ENCODE results near the gene LSAMP. TPM values are rescaled to one million over a fixed set of nuclear protein-coding genes. Genes with fewer than 3 reads are reported as not detected.

The LSAMP gene
- polyA plus RNA-seq, 1 of the 3 experiments (the other 2 are of a cell fraction), result 6.6 TPM

DNA sequence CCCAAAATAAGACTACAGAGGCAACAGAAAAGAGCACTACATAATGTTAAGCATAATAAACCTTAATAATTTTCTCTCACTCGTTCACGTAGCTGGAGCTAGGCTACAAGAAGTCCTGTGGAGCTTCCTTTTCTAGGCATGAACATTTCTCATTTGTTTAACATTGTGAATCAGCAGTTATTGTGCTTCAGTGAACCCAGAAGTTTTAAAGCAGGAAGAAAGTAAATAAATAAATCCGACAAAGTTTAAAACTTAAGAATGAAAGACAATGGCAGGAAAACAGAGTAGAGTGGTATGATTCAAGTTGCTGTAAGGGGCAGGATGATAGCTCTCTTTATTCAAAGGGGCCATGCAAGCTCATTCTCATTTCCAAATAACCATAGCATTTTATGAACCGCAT, 191.8 kb downstream of the LSAMP start:
- ChIA-PET POLR2A (no interaction called here), CTCF (no interaction called here)
- 61% methylated on average over 4 of the region's 4 CpGs for WGBS (ENCODE audit: low lambda C conversion rate)
- H3K27ac ChIP-seq (ENCODE audit: low read depth in 2 of 2, low read length in 1 of 2), result no peak overlapping the region
- H3K9ac ChIP-seq, result no peak overlapping the region
- no peak overlapping the region for H3K4me3 ChIP-seq (ENCODE audit: low read depth in 2 of 2, low read length in 1 of 2)
- H4K20me1 ChIP-seq (ENCODE audit: insufficient read depth), result no peaks in the 10 kb centered on the region
- no peak overlapping the region for H3K4me2 ChIP-seq
- H3K36me3 ChIP-seq (replicated peaks in 1 of 2; ENCODE audit: control insufficient read depth in 1 of 2, insufficient read depth in 2 of 2, low read length in 1 of 2), result no peaks in the 10 kb centered on the region
- no peaks in the 10 kb centered on the region for H3K79me2 ChIP-seq (ENCODE audit: insufficient read depth)
- H3F3A ChIP-seq (replicated peaks; ENCODE audit: insufficient read depth), result peaks cover 10% of the 10 kb centered on the region
- TF ChIP-seq, protein P1, sequence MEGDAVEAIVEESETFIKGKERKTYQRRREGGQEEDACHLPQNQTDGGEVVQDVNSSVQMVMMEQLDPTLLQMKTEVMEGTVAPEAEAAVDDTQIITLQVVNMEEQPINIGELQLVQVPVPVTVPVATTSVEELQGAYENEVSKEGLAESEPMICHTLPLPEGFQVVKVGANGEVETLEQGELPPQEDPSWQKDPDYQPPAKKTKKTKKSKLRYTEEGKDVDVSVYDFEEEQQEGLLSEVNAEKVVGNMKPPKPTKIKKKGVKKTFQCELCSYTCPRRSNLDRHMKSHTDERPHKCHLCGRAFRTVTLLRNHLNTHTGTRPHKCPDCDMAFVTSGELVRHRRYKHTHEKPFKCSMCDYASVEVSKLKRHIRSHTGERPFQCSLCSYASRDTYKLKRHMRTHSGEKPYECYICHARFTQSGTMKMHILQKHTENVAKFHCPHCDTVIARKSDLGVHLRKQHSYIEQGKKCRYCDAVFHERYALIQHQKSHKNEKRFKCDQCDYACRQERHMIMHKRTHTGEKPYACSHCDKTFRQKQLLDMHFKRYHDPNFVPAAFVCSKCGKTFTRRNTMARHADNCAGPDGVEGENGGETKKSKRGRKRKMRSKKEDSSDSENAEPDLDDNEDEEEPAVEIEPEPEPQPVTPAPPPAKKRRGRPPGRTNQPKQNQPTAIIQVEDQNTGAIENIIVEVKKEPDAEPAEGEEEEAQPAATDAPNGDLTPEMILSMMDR (IDR thresholded peaks at IDR 0.05), result no peak
- TF ChIP-seq GABPA (IDR thresholded peaks at IDR 0.05; ENCODE audit: low read depth) (no peak), SIN3A (IDR thresholded peaks at IDR 0.05; ENCODE audit: borderline replicate concordance, low read depth, low read length) (no peak), FOXM1 (IDR thresholded peaks at IDR 0.05; ENCODE audit: low read depth) (no peak), ELF1 (IDR thresholded peaks at IDR 0.05) (no peak), EZH2phosphoT487 (IDR thresholded peaks at IDR 0.05; ENCODE audit: borderline replicate concordance, low read depth) (no peak), MEF2A (IDR thresholded peaks at IDR 0.05; ENCODE audit: borderline replicate concordance, low read depth) (no peak), TEAD4 (IDR thresholded peaks at IDR 0.05; ENCODE audit: borderline replicate concordance, insufficient read depth) (no peak), FOSL2 (IDR thresholded peaks at IDR 0.05; ENCODE audit: borderline replicate concordance, low read depth) (no peak), RCOR1 (IDR thresholded peaks at IDR 0.05; ENCODE audit: low read length) (no peak), CHD2 (IDR thresholded peaks at IDR 0.05; ENCODE audit: low read length, partially characterized antibody) (no peak), EP300 (IDR thresholded peaks at IDR 0.05; ENCODE audit: borderline replicate concordance in 1 of 2, low read depth in 1 of 2, low read length in 1 of 2) (no peak)
- TF ChIP-seq, protein P2, sequence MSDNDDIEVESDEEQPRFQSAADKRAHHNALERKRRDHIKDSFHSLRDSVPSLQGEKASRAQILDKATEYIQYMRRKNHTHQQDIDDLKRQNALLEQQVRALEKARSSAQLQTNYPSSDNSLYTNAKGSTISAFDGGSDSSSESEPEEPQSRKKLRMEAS (IDR thresholded peaks at IDR 0.05; ENCODE audit: low read depth), result no peak
- TF ChIP-seq, protein P3, sequence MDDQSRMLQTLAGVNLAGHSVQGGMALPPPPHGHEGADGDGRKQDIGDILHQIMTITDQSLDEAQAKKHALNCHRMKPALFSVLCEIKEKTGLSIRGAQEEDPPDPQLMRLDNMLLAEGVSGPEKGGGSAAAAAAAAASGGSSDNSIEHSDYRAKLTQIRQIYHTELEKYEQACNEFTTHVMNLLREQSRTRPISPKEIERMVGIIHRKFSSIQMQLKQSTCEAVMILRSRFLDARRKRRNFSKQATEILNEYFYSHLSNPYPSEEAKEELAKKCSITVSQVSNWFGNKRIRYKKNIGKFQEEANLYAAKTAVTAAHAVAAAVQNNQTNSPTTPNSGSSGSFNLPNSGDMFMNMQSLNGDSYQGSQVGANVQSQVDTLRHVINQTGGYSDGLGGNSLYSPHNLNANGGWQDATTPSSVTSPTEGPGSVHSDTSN (IDR thresholded peaks at IDR 0.05), result no peak
- TF ChIP-seq, protein P4, sequence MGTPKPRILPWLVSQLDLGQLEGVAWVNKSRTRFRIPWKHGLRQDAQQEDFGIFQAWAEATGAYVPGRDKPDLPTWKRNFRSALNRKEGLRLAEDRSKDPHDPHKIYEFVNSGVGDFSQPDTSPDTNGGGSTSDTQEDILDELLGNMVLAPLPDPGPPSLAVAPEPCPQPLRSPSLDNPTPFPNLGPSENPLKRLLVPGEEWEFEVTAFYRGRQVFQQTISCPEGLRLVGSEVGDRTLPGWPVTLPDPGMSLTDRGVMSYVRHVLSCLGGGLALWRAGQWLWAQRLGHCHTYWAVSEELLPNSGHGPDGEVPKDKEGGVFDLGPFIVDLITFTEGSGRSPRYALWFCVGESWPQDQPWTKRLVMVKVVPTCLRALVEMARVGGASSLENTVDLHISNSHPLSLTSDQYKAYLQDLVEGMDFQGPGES (IDR thresholded peaks at IDR 0.05; ENCODE audit: low read depth, low read length), result no peak
- TF ChIP-seq, protein P5, sequence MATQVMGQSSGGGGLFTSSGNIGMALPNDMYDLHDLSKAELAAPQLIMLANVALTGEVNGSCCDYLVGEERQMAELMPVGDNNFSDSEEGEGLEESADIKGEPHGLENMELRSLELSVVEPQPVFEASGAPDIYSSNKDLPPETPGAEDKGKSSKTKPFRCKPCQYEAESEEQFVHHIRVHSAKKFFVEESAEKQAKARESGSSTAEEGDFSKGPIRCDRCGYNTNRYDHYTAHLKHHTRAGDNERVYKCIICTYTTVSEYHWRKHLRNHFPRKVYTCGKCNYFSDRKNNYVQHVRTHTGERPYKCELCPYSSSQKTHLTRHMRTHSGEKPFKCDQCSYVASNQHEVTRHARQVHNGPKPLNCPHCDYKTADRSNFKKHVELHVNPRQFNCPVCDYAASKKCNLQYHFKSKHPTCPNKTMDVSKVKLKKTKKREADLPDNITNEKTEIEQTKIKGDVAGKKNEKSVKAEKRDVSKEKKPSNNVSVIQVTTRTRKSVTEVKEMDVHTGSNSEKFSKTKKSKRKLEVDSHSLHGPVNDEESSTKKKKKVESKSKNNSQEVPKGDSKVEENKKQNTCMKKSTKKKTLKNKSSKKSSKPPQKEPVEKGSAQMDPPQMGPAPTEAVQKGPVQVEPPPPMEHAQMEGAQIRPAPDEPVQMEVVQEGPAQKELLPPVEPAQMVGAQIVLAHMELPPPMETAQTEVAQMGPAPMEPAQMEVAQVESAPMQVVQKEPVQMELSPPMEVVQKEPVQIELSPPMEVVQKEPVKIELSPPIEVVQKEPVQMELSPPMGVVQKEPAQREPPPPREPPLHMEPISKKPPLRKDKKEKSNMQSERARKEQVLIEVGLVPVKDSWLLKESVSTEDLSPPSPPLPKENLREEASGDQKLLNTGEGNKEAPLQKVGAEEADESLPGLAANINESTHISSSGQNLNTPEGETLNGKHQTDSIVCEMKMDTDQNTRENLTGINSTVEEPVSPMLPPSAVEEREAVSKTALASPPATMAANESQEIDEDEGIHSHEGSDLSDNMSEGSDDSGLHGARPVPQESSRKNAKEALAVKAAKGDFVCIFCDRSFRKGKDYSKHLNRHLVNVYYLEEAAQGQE (IDR thresholded peaks at IDR 0.05; ENCODE audit: low read depth, low read length), result no peak
- no peak overlapping the region for H2AFZ ChIP-seq (ENCODE audit: low read depth)
- no peak for DNase-seq
- no peaks in the 10 kb centered on the region for H3K9me3 ChIP-seq
- no peaks in the 10 kb centered on the region for H3K9me2 ChIP-seq
- H3K27me3 ChIP-seq (ENCODE audit: insufficient read depth), result no peaks in the 10 kb centered on the region
- H3K4me1 ChIP-seq (ENCODE audit: control insufficient read depth in 1 of 2, insufficient read depth in 2 of 2, low read depth in 1 of 2, low read length in 1 of 2), result peaks cover 5 to 8% of the 10 kb centered on the region in 2 experiments; a peak in 3 of 4 replicates

All from SK-N-SH (cell line).